Measurements from ENCODE around the gene RPS6KA4. TPM values are rescaled to one million over a fixed set of nuclear protein-coding genes. Genes with fewer than 3 reads are reported as not detected.

The RPS6KA4 gene
- total and polyA plus RNA-seq, 2 of the 13 experiments (the other 11 are each of a cell fraction or from before 2014, with no cell fraction given) = 8.9 to 14.2 TPM

DNA sequence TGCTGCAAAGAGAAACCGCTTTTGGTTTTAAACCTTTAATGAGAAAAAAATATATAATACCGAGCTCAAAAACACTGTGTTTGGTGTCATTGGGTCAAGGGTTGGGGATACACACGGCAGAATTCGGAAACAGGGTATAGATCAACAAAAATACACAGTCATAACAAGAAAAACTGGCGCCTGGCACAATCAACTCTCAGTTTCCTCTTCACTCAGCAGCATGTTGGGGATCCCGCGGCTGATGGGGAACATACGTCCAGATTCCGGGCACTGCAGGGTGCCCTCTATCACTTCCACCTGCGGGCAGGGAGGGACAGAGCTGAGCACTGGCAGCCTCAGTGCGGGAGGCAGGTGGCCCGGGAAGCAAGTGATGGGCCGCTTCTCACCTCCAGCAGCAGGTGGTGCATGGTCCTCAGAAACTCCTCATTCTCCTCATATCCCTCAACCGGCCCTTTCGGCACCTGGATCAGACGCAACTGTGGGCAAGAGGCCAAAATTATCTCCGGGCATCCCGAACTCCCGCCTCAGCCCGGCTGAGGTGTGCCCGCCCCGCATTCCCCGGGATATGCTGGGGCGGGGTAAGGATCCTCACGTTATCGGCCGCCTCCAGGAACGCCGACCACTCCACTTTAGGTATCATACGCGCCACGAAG lies 42.2 kb upstream of the RPS6KA4 start (continued):
- TF ChIP-seq, protein P1, sequence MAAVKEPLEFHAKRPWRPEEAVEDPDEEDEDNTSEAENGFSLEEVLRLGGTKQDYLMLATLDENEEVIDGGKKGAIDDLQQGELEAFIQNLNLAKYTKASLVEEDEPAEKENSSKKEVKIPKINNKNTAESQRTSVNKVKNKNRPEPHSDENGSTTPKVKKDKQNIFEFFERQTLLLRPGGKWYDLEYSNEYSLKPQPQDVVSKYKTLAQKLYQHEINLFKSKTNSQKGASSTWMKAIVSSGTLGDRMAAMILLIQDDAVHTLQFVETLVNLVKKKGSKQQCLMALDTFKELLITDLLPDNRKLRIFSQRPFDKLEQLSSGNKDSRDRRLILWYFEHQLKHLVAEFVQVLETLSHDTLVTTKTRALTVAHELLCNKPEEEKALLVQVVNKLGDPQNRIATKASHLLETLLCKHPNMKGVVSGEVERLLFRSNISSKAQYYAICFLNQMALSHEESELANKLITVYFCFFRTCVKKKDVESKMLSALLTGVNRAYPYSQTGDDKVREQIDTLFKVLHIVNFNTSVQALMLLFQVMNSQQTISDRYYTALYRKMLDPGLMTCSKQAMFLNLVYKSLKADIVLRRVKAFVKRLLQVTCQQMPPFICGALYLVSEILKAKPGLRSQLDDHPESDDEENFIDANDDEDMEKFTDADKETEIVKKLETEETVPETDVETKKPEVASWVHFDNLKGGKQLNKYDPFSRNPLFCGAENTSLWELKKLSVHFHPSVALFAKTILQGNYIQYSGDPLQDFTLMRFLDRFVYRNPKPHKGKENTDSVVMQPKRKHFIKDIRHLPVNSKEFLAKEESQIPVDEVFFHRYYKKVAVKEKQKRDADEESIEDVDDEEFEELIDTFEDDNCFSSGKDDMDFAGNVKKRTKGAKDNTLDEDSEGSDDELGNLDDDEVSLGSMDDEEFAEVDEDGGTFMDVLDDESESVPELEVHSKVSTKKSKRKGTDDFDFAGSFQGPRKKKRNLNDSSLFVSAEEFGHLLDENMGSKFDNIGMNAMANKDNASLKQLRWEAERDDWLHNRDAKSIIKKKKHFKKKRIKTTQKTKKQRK (IDR thresholded peaks at IDR 0.05; ENCODE audit: low read length) = no peak
- TF ChIP-seq RFX3 (CRISPR knock-in tag; IDR thresholded peaks at IDR 0.05) = no peak
- no peak for TF ChIP-seq ZIK1 (CRISPR knock-in tag; IDR thresholded peaks at IDR 0.05; ENCODE audit: borderline replicate concordance, low read depth)
- no peak for TF ChIP-seq ZNF367 (CRISPR knock-in tag; IDR thresholded peaks at IDR 0.05; ENCODE audit: borderline replicate concordance)
- TF ChIP-seq STAG1 (CRISPR knock-in tag; IDR thresholded peaks at IDR 0.05) = peak; percentile 13; the same call in 1 of the 2 replicates
- TF ChIP-seq TAF1 (CRISPR knock-in tag; IDR thresholded peaks at IDR 0.05) = no peak
- TF ChIP-seq, protein P2, sequence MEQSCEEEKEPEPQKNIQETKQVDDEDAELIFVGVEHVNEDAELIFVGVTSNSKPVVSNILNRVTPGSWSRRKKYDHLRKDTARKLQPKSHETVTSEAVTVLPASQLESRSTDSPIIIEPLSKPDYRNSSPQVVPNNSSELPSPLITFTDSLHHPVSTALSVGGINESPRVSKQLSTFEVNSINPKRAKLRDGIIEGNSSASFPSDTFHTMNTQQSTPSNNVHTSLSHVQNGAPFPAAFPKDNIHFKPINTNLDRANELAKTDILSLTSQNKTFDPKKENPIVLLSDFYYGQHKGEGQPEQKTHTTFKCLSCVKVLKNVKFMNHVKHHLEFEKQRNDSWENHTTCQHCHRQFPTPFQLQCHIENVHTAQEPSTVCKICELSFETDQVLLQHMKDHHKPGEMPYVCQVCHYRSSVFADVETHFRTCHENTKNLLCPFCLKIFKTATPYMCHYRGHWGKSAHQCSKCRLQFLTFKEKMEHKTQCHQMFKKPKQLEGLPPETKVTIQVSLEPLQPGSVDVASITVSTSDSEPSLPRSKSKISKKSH (CRISPR knock-in tag; IDR thresholded peaks at IDR 0.05; ENCODE audit: borderline replicate concordance) = no peak
- TF ChIP-seq, protein P3, sequence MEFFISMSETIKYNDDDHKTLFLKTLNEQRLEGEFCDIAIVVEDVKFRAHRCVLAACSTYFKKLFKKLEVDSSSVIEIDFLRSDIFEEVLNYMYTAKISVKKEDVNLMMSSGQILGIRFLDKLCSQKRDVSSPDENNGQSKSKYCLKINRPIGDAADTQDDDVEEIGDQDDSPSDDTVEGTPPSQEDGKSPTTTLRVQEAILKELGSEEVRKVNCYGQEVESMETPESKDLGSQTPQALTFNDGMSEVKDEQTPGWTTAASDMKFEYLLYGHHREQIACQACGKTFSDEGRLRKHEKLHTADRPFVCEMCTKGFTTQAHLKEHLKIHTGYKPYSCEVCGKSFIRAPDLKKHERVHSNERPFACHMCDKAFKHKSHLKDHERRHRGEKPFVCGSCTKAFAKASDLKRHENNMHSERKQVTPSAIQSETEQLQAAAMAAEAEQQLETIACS (CRISPR knock-in tag; IDR thresholded peaks at IDR 0.05) = no peak
- TF ChIP-seq ZNF776 (CRISPR knock-in tag; IDR thresholded peaks at IDR 0.05) = no peak
- no peak for TF ChIP-seq ZNF782 (CRISPR knock-in tag; IDR thresholded peaks at IDR 0.05; ENCODE audit: borderline replicate concordance)
- TF ChIP-seq, protein P4, sequence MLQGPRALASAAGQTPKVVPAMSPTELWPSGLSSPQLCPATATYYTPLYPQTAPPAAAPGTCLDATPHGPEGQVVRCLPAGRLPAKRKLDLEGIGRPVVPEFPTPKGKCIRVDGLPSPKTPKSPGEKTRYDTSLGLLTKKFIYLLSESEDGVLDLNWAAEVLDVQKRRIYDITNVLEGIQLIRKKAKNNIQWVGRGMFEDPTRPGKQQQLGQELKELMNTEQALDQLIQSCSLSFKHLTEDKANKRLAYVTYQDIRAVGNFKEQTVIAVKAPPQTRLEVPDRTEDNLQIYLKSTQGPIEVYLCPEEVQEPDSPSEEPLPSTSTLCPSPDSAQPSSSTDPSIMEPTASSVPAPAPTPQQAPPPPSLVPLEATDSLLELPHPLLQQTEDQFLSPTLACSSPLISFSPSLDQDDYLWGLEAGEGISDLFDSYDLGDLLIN (CRISPR knock-in tag; IDR thresholded peaks at IDR 0.05; ENCODE audit: borderline replicate concordance) = peak; percentile 84; the same call in 1 of the 2 replicates
- TF ChIP-seq ZNF441 (CRISPR knock-in tag; IDR thresholded peaks at IDR 0.05; ENCODE audit: borderline replicate concordance) = 0 out of 2 replicates have a peak, but pooled peaks have one; percentile 12
- TF ChIP-seq, protein P5, sequence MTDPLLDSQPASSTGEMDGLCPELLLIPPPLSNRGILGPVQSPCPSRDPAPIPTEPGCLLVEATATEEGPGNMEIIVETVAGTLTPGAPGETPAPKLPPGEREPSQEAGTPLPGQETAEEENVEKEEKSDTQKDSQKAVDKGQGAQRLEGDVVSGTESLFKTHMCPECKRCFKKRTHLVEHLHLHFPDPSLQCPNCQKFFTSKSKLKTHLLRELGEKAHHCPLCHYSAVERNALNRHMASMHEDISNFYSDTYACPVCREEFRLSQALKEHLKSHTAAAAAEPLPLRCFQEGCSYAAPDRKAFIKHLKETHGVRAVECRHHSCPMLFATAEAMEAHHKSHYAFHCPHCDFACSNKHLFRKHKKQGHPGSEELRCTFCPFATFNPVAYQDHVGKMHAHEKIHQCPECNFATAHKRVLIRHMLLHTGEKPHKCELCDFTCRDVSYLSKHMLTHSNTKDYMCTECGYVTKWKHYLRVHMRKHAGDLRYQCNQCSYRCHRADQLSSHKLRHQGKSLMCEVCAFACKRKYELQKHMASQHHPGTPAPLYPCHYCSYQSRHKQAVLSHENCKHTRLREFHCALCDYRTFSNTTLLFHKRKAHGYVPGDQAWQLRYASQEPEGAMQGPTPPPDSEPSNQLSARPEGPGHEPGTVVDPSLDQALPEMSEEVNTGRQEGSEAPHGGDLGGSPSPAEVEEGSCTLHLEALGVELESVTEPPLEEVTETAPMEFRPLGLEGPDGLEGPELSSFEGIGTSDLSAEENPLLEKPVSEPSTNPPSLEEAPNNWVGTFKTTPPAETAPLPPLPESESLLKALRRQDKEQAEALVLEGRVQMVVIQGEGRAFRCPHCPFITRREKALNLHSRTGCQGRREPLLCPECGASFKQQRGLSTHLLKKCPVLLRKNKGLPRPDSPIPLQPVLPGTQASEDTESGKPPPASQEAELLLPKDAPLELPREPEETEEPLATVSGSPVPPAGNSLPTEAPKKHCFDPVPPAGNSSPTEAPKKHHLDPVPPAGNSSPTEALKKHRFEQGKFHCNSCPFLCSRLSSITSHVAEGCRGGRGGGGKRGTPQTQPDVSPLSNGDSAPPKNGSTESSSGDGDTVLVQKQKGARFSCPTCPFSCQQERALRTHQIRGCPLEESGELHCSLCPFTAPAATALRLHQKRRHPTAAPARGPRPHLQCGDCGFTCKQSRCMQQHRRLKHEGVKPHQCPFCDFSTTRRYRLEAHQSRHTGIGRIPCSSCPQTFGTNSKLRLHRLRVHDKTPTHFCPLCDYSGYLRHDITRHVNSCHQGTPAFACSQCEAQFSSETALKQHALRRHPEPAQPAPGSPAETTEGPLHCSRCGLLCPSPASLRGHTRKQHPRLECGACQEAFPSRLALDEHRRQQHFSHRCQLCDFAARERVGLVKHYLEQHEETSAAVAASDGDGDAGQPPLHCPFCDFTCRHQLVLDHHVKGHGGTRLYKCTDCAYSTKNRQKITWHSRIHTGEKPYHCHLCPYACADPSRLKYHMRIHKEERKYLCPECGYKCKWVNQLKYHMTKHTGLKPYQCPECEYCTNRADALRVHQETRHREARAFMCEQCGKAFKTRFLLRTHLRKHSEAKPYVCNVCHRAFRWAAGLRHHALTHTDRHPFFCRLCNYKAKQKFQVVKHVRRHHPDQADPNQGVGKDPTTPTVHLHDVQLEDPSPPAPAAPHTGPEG (CRISPR knock-in tag; IDR thresholded peaks at IDR 0.05) = 0 out of 2 replicates have a peak, but pooled peaks have one; percentile 11
